HCT116 (cell line): ENCODE measurements around the gene UPF3B. TPM values are rescaled to one million over a fixed set of nuclear protein-coding genes. Genes with fewer than 3 reads are reported as not detected.

Experiments used
- ATAC-seq: fragments of 200-7000 bp; cut with Tn5 transposase; 2 replicates; pipeline ENCODE4 v1.9.1; 2020; ENCODE audit warnings: mild to moderate bottlenecking, moderate library complexity
- BruUV-seq: library from RNA; stranded (reverse); fragments of 400-500 nt; replicated peaks from 2 replicates; lab custom pipeline; 2021; lab: Mats Ljungman, UMichigan
- CTCF ChIA-PET: fragments of 300-600 bp; sonication (Branson Sonifier 250); formaldehyde crosslinking; loops from one replicate; lab custom pipeline; 2021; ENCODE audit warnings: antibody characterized with exemption; lab: Charles Lee
- POLR2A ChIA-PET: fragments of 300-600, 350-600 bp; sonication (Branson Sonifier 250); formaldehyde crosslinking; loops from one replicate; lab custom pipeline; 2021; ENCODE audit warnings: antibody characterized with exemption; lab: Charles Lee
- RAD21 ChIA-PET, 2 experiments: fragments of 300-600 bp; sonication (Branson Sonifier 250); formaldehyde crosslinking; loops; one replicate each; lab custom pipeline; 2023; ENCODE audit warnings: low total read pairs in 2 of 2; ENCODE audit not compliant: uncharacterized antibody in 2 of 2, unreplicated experiment in 2 of 2, low non-redundant PET in 1 of 2; lab: Charles Lee
- DNase-seq: peaks from one replicate; pipeline ENCODE4 v3.0.0-alpha.2; 2010; ENCODE audit warnings: low read depth, low spot score
- H2AFZ ChIP-seq: fragments of 200-600 bp; shearing (Covaris generic), sonication (generic); 2 replicates; pipeline ENCODE4 v1.6.1; 2017; ENCODE audit warnings: low read depth, mixed run types, mixed read lengths, antibody characterized with exemption, low read length; ENCODE audit not compliant: poor library complexity, severe bottlenecking
- H3K27ac ChIP-seq: 2 replicates; pipeline ENCODE4 v1.5.1; 2012; ENCODE audit warnings: low read depth, low read length
- H3K27me3 ChIP-seq: fragments of 200-600 bp; sonication (generic); 2 replicates; pipeline ENCODE4 v1.6.1; 2016; ENCODE audit warnings: mixed run types, low read length, mixed read lengths; ENCODE audit not compliant: insufficient read depth
- H3K36me3 ChIP-seq, 2 experiments: fragments of 200-500 bp in 1 of 2; fragments of 200-600 bp in 1 of 2; sonication (Bioruptor generic) in 1 of 2; sonication (generic) in 1 of 2; 2 replicates each; pipeline versions ENCODE4 v1.5.1 to v1.6.1; 2014 to 2016; ENCODE audit warnings: low read length in 2 of 2, inconsistent platforms in 1 of 2, mixed read lengths in 1 of 2, mixed run types in 1 of 2; ENCODE audit not compliant: insufficient read depth in 2 of 2, control insufficient read depth in 1 of 2
- H3K4me1 ChIP-seq, 2 experiments: fragments of 200-600 bp in 1 of 2; sonication (generic) in 1 of 2; 2 replicates each; pipeline versions ENCODE4 v1.5.1 to v1.6.1; 2012 to 2017; ENCODE audit warnings: low read length in 2 of 2, inconsistent platforms in 1 of 2, mild to moderate bottlenecking in 1 of 2, mixed read lengths in 1 of 2, mixed run types in 1 of 2, moderate library complexity in 1 of 2; ENCODE audit not compliant: insufficient read depth in 2 of 2, control insufficient read depth in 1 of 2
- H3K4me2 ChIP-seq: fragments of 200-600 bp; sonication (generic); 2 replicates; pipeline ENCODE4 v1.6.1; 2017; ENCODE audit warnings: mixed run types, low read length, mixed read lengths
- H3K4me3 ChIP-seq, 2 experiments: fragments of 200-600 bp in 1 of 2; sonication (generic) in 1 of 2; replicated peaks in 1 of 2; 2 replicates each; pipeline ENCODE4 v1.5.1; 2011 to 2016; ENCODE audit warnings: low read length in 2 of 2, control low read depth in 1 of 2, low read depth in 1 of 2, mild to moderate bottlenecking in 1 of 2, mixed read lengths in 1 of 2, mixed run types in 1 of 2
- H3K79me2 ChIP-seq: fragments of 200-600 bp; sonication (generic); 2 replicates; pipeline ENCODE4 v1.6.1; 2017; ENCODE audit warnings: mild to moderate bottlenecking, mixed run types, low read length, moderate library complexity, mixed read lengths; ENCODE audit not compliant: insufficient read depth
- H3K9ac ChIP-seq: fragments of 200-600 bp; sonication (generic); 2 replicates; pipeline ENCODE4 v1.6.1; 2016; ENCODE audit warnings: low read length, mixed read lengths
- H3K9me2 ChIP-seq: fragments of 200-600 bp; sonication (generic), shearing (Covaris generic); 2 replicates; pipeline ENCODE4 v1.6.1; 2017; ENCODE audit warnings: mixed run types, mild to moderate bottlenecking, moderate library complexity; ENCODE audit not compliant: insufficient read depth
- H3K9me3 ChIP-seq, 2 experiments: fragments of 200-500 bp in 1 of 2; fragments of 200-600 bp in 1 of 2; sonication (Bioruptor generic) in 1 of 2; sonication (generic) in 1 of 2; 2 replicates each; pipeline ENCODE4 v1.6.1; 2014 to 2017; ENCODE audit warnings: low read length in 2 of 2, mixed read lengths in 2 of 2, inconsistent platforms in 1 of 2, low read depth in 1 of 2, mild to moderate bottlenecking in 1 of 2, mixed run types in 1 of 2, moderate library complexity in 1 of 2; ENCODE audit not compliant: control insufficient read depth in 1 of 2, insufficient read depth in 1 of 2
- H4K20me1 ChIP-seq: fragments of 200-600 bp; sonication (generic), shearing (Covaris generic); 2 replicates; pipeline ENCODE4 v1.6.1; 2017; ENCODE audit warnings: mixed run types, mild to moderate bottlenecking, moderate library complexity; ENCODE audit not compliant: insufficient read depth
- ATF3 ChIP-seq: IDR thresholded peaks from 2 replicates; pipeline ENCODE4 v1.6.1; 2012
- CBX3 ChIP-seq: IDR thresholded peaks from 2 replicates; pipeline ENCODE4 v1.6.1; 2012; ENCODE audit warnings: low read depth
- CEBPB ChIP-seq: IDR thresholded peaks from 2 replicates; pipeline ENCODE4 v1.6.1; 2012; ENCODE audit warnings: low read depth
- EGR1 ChIP-seq: IDR thresholded peaks from 2 replicates; pipeline ENCODE4 v1.6.1; 2012; ENCODE audit warnings: low read depth
- ELF1 ChIP-seq: IDR thresholded peaks from 2 replicates; pipeline ENCODE4 v1.6.1; 2012; ENCODE audit warnings: low read depth, borderline replicate concordance
- EZH2 ChIP-seq: fragments of 200-600 bp; sonication (generic); IDR thresholded peaks from 2 replicates; pipeline ENCODE4 v1.6.1; 2017; ENCODE audit warnings: antibody characterized with exemption, mixed run types
- EZH2phosphoT487 ChIP-seq: fragments of 200-600 bp; IDR thresholded peaks from 2 replicates; pipeline ENCODE4 v1.6.1; 2018; ENCODE audit warnings: antibody characterized with exemption, borderline replicate concordance
- FOSL1 ChIP-seq: IDR thresholded peaks from 2 replicates; pipeline ENCODE4 v1.6.1; 2012; ENCODE audit warnings: low read depth
- JUND ChIP-seq: IDR thresholded peaks from 2 replicates; pipeline ENCODE4 v1.6.1; 2012
- MAX ChIP-seq: IDR thresholded peaks from 2 replicates; pipeline ENCODE4 v1.6.1; 2012
- POLR2AphosphoS5 ChIP-seq: IDR thresholded peaks from 2 replicates; pipeline ENCODE4 v1.6.1; 2011; ENCODE audit warnings: mild to moderate bottlenecking, low read depth, low read length, moderate library complexity
- RAD21 ChIP-seq: IDR thresholded peaks from 2 replicates; pipeline ENCODE4 v1.6.1; 2012; ENCODE audit warnings: low read depth, mild to moderate bottlenecking
- REST ChIP-seq: IDR thresholded peaks from 2 replicates; pipeline ENCODE4 v1.6.1; 2012; ENCODE audit warnings: low read depth
- SIN3A ChIP-seq: IDR thresholded peaks from 2 replicates; pipeline ENCODE4 v1.6.1; 2012; ENCODE audit warnings: low read depth
- SP1 ChIP-seq: IDR thresholded peaks from 2 replicates; pipeline ENCODE4 v1.6.1; 2012; ENCODE audit warnings: low read depth
- SRF ChIP-seq: IDR thresholded peaks from 2 replicates; pipeline ENCODE4 v1.6.1; 2012; ENCODE audit warnings: low read depth
- YY1 ChIP-seq: IDR thresholded peaks from 2 replicates; pipeline ENCODE4 v1.6.1; 2011; ENCODE audit warnings: low read length, low read depth, moderate library complexity, mild to moderate bottlenecking; ENCODE audit not compliant: insufficient replicate concordance; ENCODE audit errors: extremely low read depth
- ZFX ChIP-seq: fragments of 450-650 bp; IDR thresholded peaks from 2 replicates; pipeline ENCODE4 v1.6.1; 2017
- ZNF274 ChIP-seq: fragments of 200-500 bp; sonication (Bioruptor generic); IDR thresholded peaks from 2 replicates; pipeline ENCODE4 v1.6.1; 2014; ENCODE audit warnings: mild to moderate bottlenecking, low read depth, low read length, inconsistent platforms
- intact Hi-C: fragments of 100-400 bp; cut with micrococcal nuclease; formaldehyde crosslinking; loops from 2 replicates; pipeline ENCODE4 v1.10.0; 2022
- total RNA-seq: library from RNA; stranded (reverse); gene quantifications from one replicate; pipeline ENCODE4 v1.2.1, GENCODE V29; 2021; ENCODE audit not compliant: unreplicated experiment

Gene UPF3B
- total RNA-seq, 1 experiment from 2014 or later: 11.9 TPM

- Histone ChIP-seq H3K27me3 (no peaks in the 10 kb centered on the region), H3K9me2 (no peaks in the 10 kb centered on the region), H3K36me3 (no peaks in the 10 kb centered on the region), H3K79me2 (no peaks in the 10 kb centered on the region), H4K20me1 (no peaks in the 10 kb centered on the region), H3K9me3 (no peaks in the 10 kb centered on the region), H3K9ac (no peak overlapping the region), H2AFZ (no peak overlapping the region), H3K4me2 (no peak overlapping the region), H3K4me3 (no peak overlapping the region), H3K27ac (no peak overlapping the region), H3K4me1 (no peaks in the 10 kb centered on the region)
- no peak for ATAC-seq
- no peak for TF ChIP-seq EZH2phosphoT487
- no peak for TF ChIP-seq SIN3A
- TF ChIP-seq RAD21: no peak
- no peak for TF ChIP-seq YY1
- TF ChIP-seq JUND: no peak
- no peak for TF ChIP-seq CBX3
- no peak for TF ChIP-seq REST
- TF ChIP-seq ATF3: no peak
- TF ChIP-seq CEBPB: no peak
- no peak for TF ChIP-seq ZFX
- TF ChIP-seq FOSL1: no peak
- no peak for TF ChIP-seq ELF1
- no peak for TF ChIP-seq EGR1
- TF ChIP-seq SRF: no peak
- TF ChIP-seq EZH2: no peak
- TF ChIP-seq ZNF274: no peak
- no peak for TF ChIP-seq SP1
- no peak for TF ChIP-seq MAX
- no peak for TF ChIP-seq POLR2AphosphoS5
- no TSS peak for BruUV-seq
- ChIA-PET CTCF (no interaction called here), RAD21 (no interaction called here), POLR2A (interaction anchor here (1.1 kb wide), 1 partner anchor 25 kb away, joined by 3 read pairs; the partner anchor contains the start of gene RPL39)
- DNase-seq: no peak
- intact Hi-C loops: no loop called here
These were observed 36.5 kb downstream of the UPF3B start for GRCh38 chrX:119816300-119816699.
